ENCODE data around the gene ZNF415.
"Not testable (repeated sequence)": the region's sequence is repeated elsewhere in the genome, so short reads cannot be mapped to it uniquely, and the experiment has no call there.

ZNF415 gene

DNA sequence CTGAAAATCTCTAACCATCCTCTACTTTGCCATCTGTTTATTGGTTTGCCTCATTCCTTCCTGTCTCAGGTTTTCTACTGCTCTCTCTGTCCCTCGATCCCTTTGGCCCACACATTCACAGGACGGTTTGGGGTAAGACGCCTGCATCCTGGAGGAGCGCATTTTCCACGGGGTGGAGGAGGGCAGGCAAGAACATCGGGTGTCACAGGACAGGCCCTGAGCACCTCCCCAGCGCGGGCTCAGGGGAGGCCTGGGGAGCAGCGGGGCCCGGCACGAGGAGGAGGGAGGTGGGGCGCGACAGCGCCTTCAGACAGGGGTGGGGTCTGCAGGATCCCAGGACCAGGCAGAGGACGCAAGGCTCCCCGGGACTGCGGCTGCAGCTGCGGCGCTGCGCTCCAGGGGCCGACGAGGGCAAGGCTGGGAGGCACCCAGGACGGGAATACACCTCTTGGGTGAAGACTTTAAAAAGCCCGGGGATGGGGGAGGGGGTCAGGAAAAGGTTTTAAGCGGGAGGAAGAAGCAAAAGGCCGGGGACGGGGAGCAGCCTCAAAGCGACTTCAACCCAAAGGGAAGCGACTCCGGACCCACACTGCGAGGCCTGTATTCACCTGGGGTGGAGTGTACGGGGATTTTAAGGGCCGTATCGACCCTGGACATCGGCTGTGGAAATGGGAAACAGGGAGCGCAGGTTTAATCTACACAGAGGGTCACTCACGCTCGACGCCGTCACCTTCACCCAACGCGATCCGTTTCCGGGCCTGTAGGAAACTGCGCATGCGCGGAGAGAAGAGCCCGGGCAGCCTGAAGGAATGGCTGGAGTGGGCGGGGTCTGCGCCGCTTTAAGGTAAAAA, at the start of gene ZNF415:
ZNF415 (minus strand) TSS at position 770 of the 851 bp plus-strand sequence. CDS start 10,234 bp downstream, outside the sequence.
- no peak for DNase-seq

DNA sequence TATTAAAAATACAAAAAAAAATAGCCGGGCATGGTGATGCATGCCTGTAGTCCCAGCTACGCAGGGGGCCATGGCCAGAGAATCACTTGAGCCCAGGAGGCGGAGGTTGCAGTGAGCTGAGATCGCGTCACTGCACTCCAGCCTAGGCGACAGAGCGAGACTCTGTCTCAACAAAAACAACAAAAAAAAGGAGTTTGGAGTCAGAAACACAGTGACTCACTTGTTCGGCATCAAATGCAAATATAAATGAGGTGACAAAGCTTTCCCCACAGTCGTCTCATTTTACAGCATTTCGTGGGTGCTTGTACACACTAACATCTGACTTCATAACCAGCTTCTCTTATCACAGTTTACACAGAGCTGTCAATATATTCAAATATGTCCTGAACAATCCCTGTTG, 49.5 kb upstream of the ZNF415 start:
- DNase-seq = no peak

- DNase-seq = no peak
These were observed 45.3 kb upstream of the ZNF415 start for GRCh38 chr19:53177986-53178385.

GRCh38 chr19:53172889-53173288, 40.2 kb upstream of the ZNF415 start:
- no peak for DNase-seq

GRCh38 chr19:53165691-53166091, 33.0 kb upstream of the ZNF415 start:
- no peak for DNase-seq

DNA sequence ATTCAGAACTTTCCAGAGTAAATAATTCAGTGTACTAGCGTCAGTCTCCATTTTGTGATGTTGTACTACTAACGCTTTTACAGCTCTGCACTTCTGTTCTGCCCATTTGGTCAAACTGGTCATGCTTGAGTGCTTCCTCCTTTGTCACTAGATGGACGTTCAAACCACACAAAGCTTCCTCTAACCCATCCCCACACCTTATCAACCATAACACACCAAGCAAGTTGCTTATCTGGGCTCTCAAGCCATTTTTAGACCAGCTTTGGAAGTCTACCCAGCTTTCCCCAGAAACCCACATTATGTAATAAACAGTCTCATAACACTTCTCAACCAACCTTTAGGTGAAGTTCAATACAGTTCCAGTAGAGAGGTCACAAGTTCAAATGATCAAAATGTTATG, 28.4 kb upstream of the ZNF415 start:
- no peak for DNase-seq

DNA sequence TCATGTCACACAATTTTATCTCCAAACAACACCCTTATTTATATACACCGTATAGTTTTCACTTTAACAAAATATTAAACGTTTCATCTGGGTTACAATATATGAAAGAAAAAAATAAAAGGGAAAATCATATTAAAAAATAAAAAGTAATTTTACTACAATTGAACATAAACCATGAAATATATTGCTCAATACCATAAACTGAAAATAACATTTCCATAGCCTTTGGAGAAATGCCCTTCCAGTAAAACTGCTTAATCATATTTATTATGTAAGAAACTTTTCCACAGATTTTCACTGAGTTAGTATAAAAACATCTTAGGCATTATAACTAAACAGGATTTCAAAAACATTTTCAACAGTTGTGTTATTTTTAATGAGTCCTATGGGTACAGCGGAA, 27.6 kb upstream of the ZNF415 start:
- no peak for DNase-seq

- DNase-seq = peak; percentile 0
These were observed 25.5 kb upstream of the ZNF415 start for GRCh38 chr19:53158119-53158656.

- DNase-seq = no peak
These were observed 24.9 kb upstream of the ZNF415 start for GRCh38 chr19:53157626-53158025.

DNA sequence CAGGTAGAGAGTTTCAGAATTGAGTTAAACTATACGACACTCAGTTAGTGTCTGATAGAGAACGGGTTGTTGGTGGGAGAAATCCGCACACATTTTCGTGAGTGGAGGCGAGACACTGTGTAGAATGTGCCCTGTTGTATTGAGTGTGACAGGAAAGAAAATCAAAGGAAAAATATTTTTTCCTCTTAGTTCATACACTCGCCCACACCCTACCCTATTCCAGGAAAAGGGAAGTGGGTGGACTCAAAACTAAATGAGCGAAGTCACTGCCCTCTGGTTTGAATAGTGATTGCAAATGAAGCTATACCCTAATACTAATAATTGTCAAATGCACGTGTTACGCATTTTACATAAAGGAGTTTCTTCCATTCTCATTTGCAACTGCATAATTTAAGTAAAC, 24.1 kb upstream of the ZNF415 start:
- DNase-seq = no peak

- DNase-seq = no peak
These were observed 14.9 kb upstream of the ZNF415 start for GRCh38 chr19:53147645-53148044.

DNA sequence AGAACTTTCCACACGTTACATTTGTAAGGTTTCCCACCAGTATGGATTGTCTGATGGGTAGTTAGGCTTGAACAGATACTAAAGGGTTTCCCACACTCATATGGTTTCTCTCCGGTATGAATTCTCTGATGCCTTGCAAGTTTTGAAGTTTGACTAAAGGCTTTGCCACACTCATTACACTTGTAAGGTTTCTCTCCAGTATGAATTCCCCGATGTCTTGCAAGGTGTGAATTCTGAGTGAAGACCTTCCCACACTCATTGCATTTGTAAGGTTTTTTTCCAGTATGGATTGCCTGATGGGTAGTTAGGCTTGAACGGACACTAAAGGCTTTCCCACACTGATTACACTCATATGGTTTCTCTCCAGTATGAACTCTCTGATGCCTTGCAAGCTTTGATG, 7.6 kb upstream of the ZNF415 start:
- DNase-seq = no peak

- no peak for DNase-seq
These were observed 3.7 kb upstream of the ZNF415 start for GRCh38 chr19:53136432-53136831.

DNA sequence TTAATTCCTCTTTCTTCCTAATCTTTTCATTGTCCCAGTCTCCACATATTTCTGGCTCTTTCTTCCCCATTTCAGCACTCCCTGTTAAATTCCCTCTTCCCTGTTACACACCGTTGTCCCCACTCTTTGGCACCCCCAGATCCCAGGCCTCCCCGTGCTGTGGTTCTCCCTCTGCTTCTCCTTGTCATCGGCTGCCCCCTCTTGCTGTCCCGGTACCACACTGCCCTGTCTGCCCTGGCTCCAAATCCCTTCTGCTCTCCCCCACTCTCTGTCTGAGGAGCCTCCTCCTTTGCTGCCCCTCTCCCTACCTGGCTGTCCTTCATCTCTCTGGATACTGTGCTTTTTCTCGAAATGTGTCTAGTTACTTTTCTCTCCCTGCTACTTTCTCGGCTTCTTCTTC, 983 bp downstream of the ZNF415 start:
- no peak for DNase-seq

DNA sequence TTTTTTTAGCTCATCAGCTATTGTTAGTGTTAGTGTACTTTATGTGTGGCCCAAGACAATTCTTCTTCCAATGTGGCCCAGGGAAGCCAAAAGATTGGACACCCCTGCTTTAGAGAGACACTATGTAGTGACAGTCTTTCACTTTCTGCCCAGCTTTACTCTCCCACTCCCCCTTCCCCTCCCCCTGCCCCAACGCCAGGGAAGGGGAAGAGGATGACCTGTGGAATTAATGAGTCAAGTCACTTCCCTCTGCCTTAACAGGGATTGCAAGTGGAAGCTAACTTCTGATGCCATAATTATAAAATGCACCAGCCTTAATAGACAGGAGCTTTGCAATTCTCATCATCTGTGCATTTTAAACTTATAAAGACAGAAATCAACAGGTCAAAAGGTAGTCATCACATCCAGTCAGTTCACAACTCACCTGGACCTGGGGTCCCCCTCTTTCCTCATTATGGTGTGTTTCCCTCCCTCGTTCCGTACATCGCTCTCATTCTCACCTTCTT, 1.6 kb downstream of the ZNF415 start:
- no peak for DNase-seq

- no peak for DNase-seq
These were observed 2.2 kb downstream of the ZNF415 start for GRCh38 chr19:53130506-53130905.

DNA sequence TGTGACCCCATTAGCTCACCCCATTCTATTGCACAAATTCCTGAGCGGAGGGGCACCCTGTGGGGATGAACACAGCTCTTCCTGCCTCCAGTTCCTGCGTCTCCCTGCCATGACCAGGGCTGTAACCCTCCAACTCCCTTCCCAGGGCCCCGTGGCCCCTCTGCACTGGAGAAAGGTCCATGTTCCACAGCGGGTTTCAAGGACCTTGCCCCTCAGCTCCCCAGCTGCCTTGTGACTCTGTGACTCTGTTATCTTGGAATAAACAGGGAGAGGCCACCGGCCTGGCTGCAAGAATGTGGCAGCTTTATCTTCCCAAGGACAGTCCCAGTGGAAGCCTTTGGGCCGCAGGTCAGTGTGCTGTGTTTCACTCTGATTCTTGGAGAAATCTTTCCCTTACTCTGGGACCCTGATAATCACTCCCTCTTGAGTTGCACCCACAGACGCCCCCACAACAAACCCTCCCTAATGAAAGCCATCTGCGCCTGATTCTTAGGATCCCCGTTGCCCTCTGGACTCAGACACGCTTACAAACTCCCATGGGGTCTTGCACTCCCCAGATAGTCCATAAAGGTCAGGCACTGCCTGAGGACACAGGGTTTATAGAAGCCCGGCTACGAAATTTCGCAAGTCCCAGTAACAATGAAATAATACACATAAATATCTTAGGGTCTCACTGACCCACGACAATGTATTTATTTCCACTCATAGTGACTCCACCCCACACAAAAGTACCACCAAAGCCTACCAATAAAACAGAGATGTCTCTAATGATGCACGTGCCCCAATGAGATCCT, 5.8 kb downstream of the ZNF415 start:
- DNase-seq = not testable (repeated sequence)

GRCh38 chr19:53123400-53123799, 9.3 kb downstream of the ZNF415 start:
- no peak for DNase-seq

DNA sequence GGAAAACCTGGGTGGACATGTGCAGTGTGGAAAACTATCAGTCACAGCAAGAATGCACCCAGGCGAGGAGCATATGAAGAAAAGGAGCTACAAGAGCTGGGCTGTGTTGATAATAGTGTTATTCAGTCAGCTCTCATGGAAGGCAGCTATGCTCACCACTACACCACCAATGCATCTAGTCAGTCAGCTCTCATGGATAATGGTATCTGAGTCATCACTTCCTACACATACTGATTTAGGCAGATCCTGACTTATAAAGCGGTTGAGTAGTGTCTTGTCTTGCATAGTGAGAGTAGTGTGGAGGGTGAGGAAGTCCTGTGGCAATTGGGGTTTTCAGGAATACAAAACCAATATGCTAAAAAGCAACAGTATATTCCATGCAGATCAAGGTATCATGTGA, 20.4 kb downstream of the ZNF415 start:
- DNase-seq = no peak

- DNase-seq = no peak
These were observed 23.2 kb downstream of the ZNF415 start for GRCh38 chr19:53109527-53109926.

GRCh38 chr19:53103234-53104203, 29.2 kb downstream of the ZNF415 start, which contains the start of gene ZNF160:
Gene ZNF160 (minus strand): TSS chr19:53103422. CDS start chr19:53086276, 17,146 bp downstream.
- DNase-seq = peak; percentile 97

DNA sequence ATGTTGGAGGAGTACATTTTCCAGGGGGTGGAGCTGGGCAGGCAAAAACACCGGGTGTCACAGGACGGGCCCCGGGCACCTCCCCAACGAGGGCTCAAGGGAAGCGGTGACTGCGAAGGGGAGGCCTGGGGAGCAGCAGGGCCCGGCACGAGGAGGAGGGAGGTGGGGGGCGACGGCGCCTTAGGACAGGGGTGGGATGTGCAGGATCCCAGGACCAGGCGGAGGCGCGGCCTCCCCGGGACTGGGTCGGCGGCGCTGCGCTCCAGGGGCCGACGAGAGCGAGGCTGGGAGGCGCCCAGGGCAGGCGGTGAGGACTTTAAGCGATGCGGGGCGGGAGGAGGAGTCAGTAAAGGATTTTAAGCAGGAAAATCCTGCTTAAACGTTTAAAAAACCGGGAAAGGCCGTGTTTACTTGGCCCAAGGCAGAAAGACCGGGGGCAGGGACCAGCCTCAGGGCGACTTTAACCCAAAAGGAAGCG, 29.9 kb downstream of the ZNF415 start:
- DNase-seq = peak; percentile 41

Measured in activated CD4-positive, alpha-beta T cell treated with anti-CD3 and anti-CD28 coated beads, Interleukin-2, amount 50 U/mL, for 16 hours (primary cell).